Heart left ventricle (tissue), 13 donors: Measurements from ENCODE around the gene TAF7L.

Experiments used
- POLR2A ChIP-seq, 2 donors: fragments of 450-650 bp; IDR thresholded peaks; one replicate each; pipeline ENCODE4 v1.6.1; 2017; ENCODE audit warnings: antibody characterized with exemption in 2 of 2, mild to moderate bottlenecking in 2 of 2, moderate library complexity in 2 of 2
- TF ChIP-seq, protein P1 (sequence below), 12 donors: fragments of 200-600 bp; sonication (generic) in 4 of 12; IDR thresholded peaks; one replicate each; pipeline versions ENCODE4 v1.5.0 to v1.8.0; 2018 to 2022; ENCODE audit warnings: antibody characterized with exemption in 12 of 12, mild to moderate bottlenecking in 5 of 12
- donor health status: ischemic (EF 13 %, LVEDD 7.1; RV severe dilation, severe dysfunction).
- donor health status: DM: no; HTN: yes; CAD: no.
- donor health status: DM: no; HTN: no; CAD: no.
- donor health status: ischemic (EF 25% LVEDD 6.9; RV normal size, moderate dysfunction).
- donor health status: ischemic (EF 25% LVEDD 5.7; RV mildly dilated, moderate dysfunction).
- donor health status: ischemic (EF 35%, LVEDD 5.7; RV mildly dilated, moderate dysfunction).
- donor health status: nonischemic (EF 11% LVEDD 7.7; RV severe dilation, severe dysfunction).
- donor health status: DM: yes; HTN: yes; CAD: no.
- donor health status: PGD.
- donor health status: ischemic (EF 29% LVEDD 5.4; RV normal size, mild dysfunction).
- donor health status: nonischemic (EF 23%, LVEDD 6.1; RV moderate dilation, normal function).

DNA sequence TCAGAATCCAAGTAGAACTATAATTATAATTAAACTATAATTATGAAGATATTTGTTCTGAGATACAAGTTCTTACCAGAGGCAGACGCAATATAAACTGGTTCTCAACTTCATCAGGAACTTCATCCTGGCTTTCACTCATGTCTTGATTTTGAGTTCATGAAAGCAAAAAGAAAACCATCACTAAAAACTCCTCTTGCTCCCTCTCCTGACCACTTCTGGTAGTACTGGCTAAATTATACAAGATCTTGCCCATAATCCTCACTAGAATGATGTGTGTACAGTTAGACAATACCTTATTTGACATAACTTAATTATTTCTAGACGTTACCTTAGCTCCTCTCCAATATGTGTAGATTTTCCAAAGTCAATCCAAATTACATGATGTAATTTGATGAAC lies 3.7 kb downstream of the TAF7L start:
- TF ChIP-seq POLR2A (IDR thresholded peaks at IDR 0.05) = no peak
- TF ChIP-seq, protein P1, sequence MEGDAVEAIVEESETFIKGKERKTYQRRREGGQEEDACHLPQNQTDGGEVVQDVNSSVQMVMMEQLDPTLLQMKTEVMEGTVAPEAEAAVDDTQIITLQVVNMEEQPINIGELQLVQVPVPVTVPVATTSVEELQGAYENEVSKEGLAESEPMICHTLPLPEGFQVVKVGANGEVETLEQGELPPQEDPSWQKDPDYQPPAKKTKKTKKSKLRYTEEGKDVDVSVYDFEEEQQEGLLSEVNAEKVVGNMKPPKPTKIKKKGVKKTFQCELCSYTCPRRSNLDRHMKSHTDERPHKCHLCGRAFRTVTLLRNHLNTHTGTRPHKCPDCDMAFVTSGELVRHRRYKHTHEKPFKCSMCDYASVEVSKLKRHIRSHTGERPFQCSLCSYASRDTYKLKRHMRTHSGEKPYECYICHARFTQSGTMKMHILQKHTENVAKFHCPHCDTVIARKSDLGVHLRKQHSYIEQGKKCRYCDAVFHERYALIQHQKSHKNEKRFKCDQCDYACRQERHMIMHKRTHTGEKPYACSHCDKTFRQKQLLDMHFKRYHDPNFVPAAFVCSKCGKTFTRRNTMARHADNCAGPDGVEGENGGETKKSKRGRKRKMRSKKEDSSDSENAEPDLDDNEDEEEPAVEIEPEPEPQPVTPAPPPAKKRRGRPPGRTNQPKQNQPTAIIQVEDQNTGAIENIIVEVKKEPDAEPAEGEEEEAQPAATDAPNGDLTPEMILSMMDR (IDR thresholded peaks at IDR 0.05) = peak; percentile 20 to 57 (median 48)
